ENCODE measurements around the gene PDIA3.
A peak's percentile ranks its signal among the peaks of the same experiment; 100 is the strongest.

The PDIA3 gene

DNA sequence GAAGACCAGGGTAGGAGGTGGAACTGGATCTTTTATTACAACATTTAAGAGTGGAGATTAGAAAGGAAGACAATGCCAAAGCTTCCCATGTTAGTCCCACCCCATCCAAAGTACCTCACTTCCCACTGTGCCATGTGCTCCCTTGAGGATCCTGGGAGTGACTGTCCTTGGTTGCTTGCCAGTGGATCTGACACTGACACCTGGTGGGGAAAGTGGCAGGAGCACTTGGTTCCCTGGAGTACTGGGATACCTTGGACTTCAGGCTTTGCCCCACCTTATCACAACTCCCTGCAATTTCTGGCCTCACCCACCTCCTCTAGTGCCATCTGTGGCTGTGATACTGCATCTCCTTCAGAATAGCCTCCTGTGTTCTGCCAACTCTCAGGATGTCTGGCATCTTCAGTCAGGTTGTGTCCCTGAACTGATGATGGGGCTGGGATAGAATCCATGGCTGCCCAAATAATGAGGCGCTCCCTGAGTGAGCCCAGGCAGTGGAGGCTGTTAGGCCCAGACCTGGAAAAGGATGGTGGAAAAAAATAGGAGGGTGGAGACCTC lies 29.2 kb downstream of the PDIA3 start:
- Histone ChIP-seq H3K9me3 (ENCODE audit: insufficient read depth, low read length) (no peaks in the 10 kb centered on the region), H3K9ac (ENCODE audit: low read length) (peak overlapping the region; percentile 98), H4K20me1 (ENCODE audit: low read depth, low read length) (0 out of 2 replicates have a peak, but pooled peaks cover 2% of the 10 kb centered on the region), H3K4me2 (ENCODE audit: low read depth, low read length, poor library complexity, severe bottlenecking) (peak overlapping the region; percentile 100), H3K4me3 (ENCODE audit: insufficient read depth, low read length, poor library complexity, severe bottlenecking) (peak overlapping the region; percentile 76), H3F3A (ENCODE audit: insufficient read depth) (peaks cover 83% of the 10 kb centered on the region), H3K27ac (ENCODE audit: low read depth, low read length) (peak overlapping the region; percentile 98), H3K36me3 (ENCODE audit: low read length) (peaks cover 40% of the 10 kb centered on the region), H3K27me3 (ENCODE audit: low read length) (no peaks in the 10 kb centered on the region), H2AFZ (ENCODE audit: low read depth, low read length, severe bottlenecking) (no peak overlapping the region), H3K9me2 (replicated peaks; ENCODE audit: insufficient read depth, low read length) (no peaks in the 10 kb centered on the region), H3K79me2 (ENCODE audit: insufficient read depth, low read length) (peaks cover 27% of the 10 kb centered on the region)
- TF ChIP-seq EZH2phosphoT487 (conservative IDR thresholded peaks at IDR 0.05; ENCODE audit: low read length): no peak
- TF ChIP-seq, protein P1, sequence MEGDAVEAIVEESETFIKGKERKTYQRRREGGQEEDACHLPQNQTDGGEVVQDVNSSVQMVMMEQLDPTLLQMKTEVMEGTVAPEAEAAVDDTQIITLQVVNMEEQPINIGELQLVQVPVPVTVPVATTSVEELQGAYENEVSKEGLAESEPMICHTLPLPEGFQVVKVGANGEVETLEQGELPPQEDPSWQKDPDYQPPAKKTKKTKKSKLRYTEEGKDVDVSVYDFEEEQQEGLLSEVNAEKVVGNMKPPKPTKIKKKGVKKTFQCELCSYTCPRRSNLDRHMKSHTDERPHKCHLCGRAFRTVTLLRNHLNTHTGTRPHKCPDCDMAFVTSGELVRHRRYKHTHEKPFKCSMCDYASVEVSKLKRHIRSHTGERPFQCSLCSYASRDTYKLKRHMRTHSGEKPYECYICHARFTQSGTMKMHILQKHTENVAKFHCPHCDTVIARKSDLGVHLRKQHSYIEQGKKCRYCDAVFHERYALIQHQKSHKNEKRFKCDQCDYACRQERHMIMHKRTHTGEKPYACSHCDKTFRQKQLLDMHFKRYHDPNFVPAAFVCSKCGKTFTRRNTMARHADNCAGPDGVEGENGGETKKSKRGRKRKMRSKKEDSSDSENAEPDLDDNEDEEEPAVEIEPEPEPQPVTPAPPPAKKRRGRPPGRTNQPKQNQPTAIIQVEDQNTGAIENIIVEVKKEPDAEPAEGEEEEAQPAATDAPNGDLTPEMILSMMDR (IDR thresholded peaks at IDR 0.05; ENCODE audit: insufficient read depth, low read length, poor library complexity, severe bottlenecking): no peak

DNA sequence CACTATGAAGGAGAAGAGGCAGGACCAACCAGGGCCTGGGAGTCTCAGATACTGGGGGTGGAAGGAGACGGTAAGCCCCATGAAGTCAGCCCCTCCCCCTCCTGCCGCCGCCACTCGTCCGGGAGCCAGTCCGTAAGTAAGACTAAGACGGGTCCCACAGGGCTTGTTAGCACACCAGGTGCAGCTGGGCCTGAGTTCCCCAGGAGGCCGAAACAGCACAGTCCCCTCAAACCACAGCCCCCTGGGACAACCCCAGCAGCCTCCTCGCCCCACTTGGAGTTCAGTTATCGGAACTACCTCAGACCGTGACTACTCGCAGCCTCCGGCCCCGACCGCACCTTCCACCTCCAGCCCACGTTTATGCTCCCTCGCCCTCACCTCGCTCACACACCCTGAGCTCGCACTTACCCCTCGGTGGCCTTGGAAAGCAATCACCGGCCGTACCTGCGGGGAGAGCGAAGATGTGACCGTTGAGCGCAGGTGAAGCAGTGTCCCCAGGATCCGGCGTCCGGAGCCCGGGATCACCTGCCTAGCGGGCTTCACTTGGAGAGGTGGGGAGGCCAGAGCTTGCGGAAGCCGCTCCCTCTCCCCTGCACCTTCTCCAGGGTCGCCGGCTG lies 30.0 kb downstream of the PDIA3 start:
- Histone ChIP-seq H3K9me2 (replicated peaks; ENCODE audit: insufficient read depth, low read length) (no peaks in the 10 kb centered on the region), H3K4me2 (ENCODE audit: low read depth, low read length, poor library complexity, severe bottlenecking) (peak overlapping the region; percentile 100), H3K79me2 (ENCODE audit: insufficient read depth, low read length) (peaks cover 27% of the 10 kb centered on the region), H3K27ac (ENCODE audit: low read depth, low read length) (peak overlapping the region; percentile 98), H3K36me3 (ENCODE audit: low read length) (peaks cover 35% of the 10 kb centered on the region), H3K27me3 (ENCODE audit: low read length) (no peaks in the 10 kb centered on the region), H3K9me3 (ENCODE audit: insufficient read depth, low read length) (no peaks in the 10 kb centered on the region), H2AFZ (ENCODE audit: low read depth, low read length, severe bottlenecking) (no peak overlapping the region), H3F3A (ENCODE audit: insufficient read depth) (peaks cover 80% of the 10 kb centered on the region), H3K4me3 (ENCODE audit: insufficient read depth, low read length, poor library complexity, severe bottlenecking) (peak overlapping the region; percentile 76), H4K20me1 (ENCODE audit: low read depth, low read length) (0 out of 2 replicates have a peak, but pooled peaks cover 2% of the 10 kb centered on the region), H3K9ac (ENCODE audit: low read length) (peak overlapping the region; percentile 98)
- TF ChIP-seq EZH2phosphoT487 (conservative IDR thresholded peaks at IDR 0.05; ENCODE audit: low read length): no peak
- TF ChIP-seq, protein P1 (IDR thresholded peaks at IDR 0.05; ENCODE audit: insufficient read depth, low read length, poor library complexity, severe bottlenecking): no peak

DNA sequence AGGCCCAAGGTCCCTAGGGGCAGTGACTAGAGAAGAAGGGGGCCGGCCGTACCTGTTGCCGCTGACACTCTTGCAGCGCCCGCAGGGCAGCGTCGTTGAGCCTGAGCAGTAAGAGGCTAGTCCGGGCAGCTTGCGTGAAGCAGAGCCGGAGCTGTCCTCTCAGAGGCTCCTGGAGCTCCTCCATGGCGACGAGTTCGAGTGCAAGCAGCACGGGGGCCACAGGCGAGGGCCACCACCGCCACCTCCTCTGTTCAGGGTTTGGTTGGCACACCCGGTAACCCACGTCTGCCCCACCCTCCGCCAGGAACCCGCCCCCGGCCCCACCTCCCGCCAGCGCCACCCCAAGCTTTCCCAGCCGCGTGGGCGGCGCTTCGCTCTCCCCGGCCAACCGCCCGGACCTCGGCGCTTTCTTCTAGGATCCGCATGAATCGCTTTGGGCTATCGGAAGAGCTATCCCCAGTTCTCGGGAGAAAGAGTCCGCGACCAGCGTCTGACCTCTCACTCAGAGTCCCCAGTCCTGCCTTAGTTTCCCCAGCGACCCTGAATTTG lies 30.6 kb downstream of the PDIA3 start, which contains the start of gene ELL3:
TSS of gene ELL3 (minus strand) at position 249 of the 549 bp plus-strand sequence. CDS start at position 184, 65 bp downstream.
- H3K4me3 ChIP-seq (ENCODE audit: insufficient read depth, low read length, poor library complexity, severe bottlenecking): peak within 1 kb of the TSS; percentile 76
- no peaks in the 10 kb centered on the region for H3K9me3 ChIP-seq (ENCODE audit: insufficient read depth, low read length)
- H3K9me2 ChIP-seq (replicated peaks; ENCODE audit: insufficient read depth, low read length): no peaks in the 10 kb centered on the region
- H3K27me3 ChIP-seq (ENCODE audit: low read length): no peaks in the 10 kb centered on the region
- peaks cover 75% of the 10 kb centered on the region for H3F3A ChIP-seq (ENCODE audit: insufficient read depth)
- peak within 1 kb of the TSS; percentile 58 for H2AFZ ChIP-seq (ENCODE audit: low read depth, low read length, severe bottlenecking)
- TF ChIP-seq, protein P1 (IDR thresholded peaks at IDR 0.05; ENCODE audit: insufficient read depth, low read length, poor library complexity, severe bottlenecking): no peak
- TF ChIP-seq EZH2phosphoT487 (conservative IDR thresholded peaks at IDR 0.05; ENCODE audit: low read length): no peak
- H3K9ac ChIP-seq (ENCODE audit: low read length): peak within 1 kb of the TSS; percentile 98
- H3K4me2 ChIP-seq (ENCODE audit: low read depth, low read length, poor library complexity, severe bottlenecking): peak within 1 kb of the TSS; percentile 100
- H3K27ac ChIP-seq (ENCODE audit: low read depth, low read length): peak within 1 kb of the TSS; percentile 98
- peaks cover 27% of the 10 kb centered on the region for H3K79me2 ChIP-seq (ENCODE audit: insufficient read depth, low read length)
- H3K36me3 ChIP-seq (ENCODE audit: low read length): peaks cover 29% of the 10 kb centered on the region
- 0 out of 2 replicates have a peak, but pooled peaks cover under 1% of the 10 kb centered on the region for H4K20me1 ChIP-seq (ENCODE audit: low read depth, low read length)
